MM.1S (cell line): Measurements from ENCODE around the gene TEX44.
A peak's percentile ranks its signal among the peaks of the same experiment; 100 is the strongest.

Experiments used
- DNase-seq: peaks from one replicate; pipeline ENCODE4 v3.0.0-alpha.2; 2015
- H2AFZ ChIP-seq: fragments of 300-600 bp; sonication (generic); 2 replicates; pipeline ENCODE4 v1.6.0; 2016; ENCODE audit warnings: antibody characterized with exemption, low read length
- H3F3A ChIP-seq: fragments of 300-600 bp; sonication (generic); 2 replicates; pipeline ENCODE4 v1.6.1; 2016; ENCODE audit warnings: mild to moderate bottlenecking, antibody characterized with exemption, low read length, moderate library complexity, mixed read lengths; ENCODE audit not compliant: insufficient read depth
- H3K27ac ChIP-seq: fragments of 300-600 bp; sonication (generic); 2 replicates; pipeline ENCODE4 v1.5.1; 2016; ENCODE audit warnings: mild to moderate bottlenecking, low read length
- H3K27me3 ChIP-seq: fragments of 300-600 bp; sonication (generic); replicated peaks from 2 replicates; pipeline ENCODE4 v1.6.0; 2016; ENCODE audit warnings: low read length; ENCODE audit not compliant: insufficient read depth
- H3K36me3 ChIP-seq: fragments of 300-600 bp; sonication (generic); replicated peaks from 2 replicates; pipeline ENCODE4 v1.6.1; 2016; ENCODE audit warnings: mild to moderate bottlenecking, low read length, mixed read lengths; ENCODE audit not compliant: insufficient read depth
- H3K4me1 ChIP-seq: fragments of 300-600 bp; sonication (generic); 2 replicates; pipeline ENCODE4 v1.6.1; 2016; ENCODE audit warnings: low read length, mixed read lengths
- H3K4me2 ChIP-seq: fragments of 300-600 bp; sonication (generic); 2 replicates; pipeline ENCODE4 v1.6.0; 2016; ENCODE audit warnings: low read depth, low read length
- H3K4me3 ChIP-seq: fragments of 300-600 bp; sonication (generic); 2 replicates; pipeline ENCODE4 v1.5.1; 2016; ENCODE audit warnings: low read length, mixed read lengths
- H3K79me2 ChIP-seq: fragments of 300-600 bp; sonication (generic); 2 replicates; pipeline ENCODE4 v1.6.1; 2016; ENCODE audit warnings: mixed run types, low read length, mixed read lengths
- H3K9ac ChIP-seq: fragments of 300-600 bp; sonication (generic); 2 replicates; pipeline ENCODE4 v1.6.1; 2016; ENCODE audit warnings: low read length, mixed read lengths
- H3K9me2 ChIP-seq: fragments of 300-600 bp; sonication (generic); replicated peaks from 2 replicates; pipeline ENCODE4 v1.6.1; 2016; ENCODE audit warnings: mild to moderate bottlenecking, low read length, mixed read lengths; ENCODE audit not compliant: insufficient read depth
- H3K9me3 ChIP-seq: fragments of 300-600 bp; sonication (generic); replicated peaks from 2 replicates; pipeline ENCODE4 v1.6.1; 2016; ENCODE audit warnings: mild to moderate bottlenecking, low read length, mixed read lengths; ENCODE audit not compliant: insufficient read depth
- H4K20me1 ChIP-seq: fragments of 300-600 bp; sonication (generic); 2 replicates; pipeline ENCODE4 v1.6.1; 2016; ENCODE audit warnings: mild to moderate bottlenecking, low read length, moderate library complexity, mixed read lengths; ENCODE audit not compliant: insufficient read depth
- CTCF ChIP-seq: fragments of 300-600 bp; sonication (generic); IDR thresholded peaks from 2 replicates; pipeline ENCODE4 v1.5.1; 2016; ENCODE audit warnings: antibody characterized with exemption, low read length, mixed read lengths
- EZH2 ChIP-seq: fragments of 300-600 bp; sonication (generic); optimal IDR thresholded peaks from 2 replicates; pipeline ENCODE3; 2017; ENCODE audit warnings: low read depth, mild to moderate bottlenecking, antibody characterized with exemption, low read length, mixed read lengths
- EZH2phosphoT487 ChIP-seq: fragments of 300-600 bp; sonication (generic); IDR thresholded peaks from 2 replicates; pipeline ENCODE4 v1.6.1; 2018; ENCODE audit warnings: antibody characterized with exemption, low read length

TEX44 gene

GRCh38 chr2:231640641-231641111, 48.0 kb downstream of the TEX44 start:
- Histone ChIP-seq H3K4me3 (no peak overlapping the region), H3K36me3 (no peaks in the 10 kb centered on the region), H3K9me3 (no peaks in the 10 kb centered on the region), H3K79me2 (no peaks in the 10 kb centered on the region), H3K4me1 (peaks cover 6% of the 10 kb centered on the region), H3K27ac (no peak overlapping the region), H3K27me3 (no peaks in the 10 kb centered on the region), H4K20me1 (no peaks in the 10 kb centered on the region), H3K9me2 (no peaks in the 10 kb centered on the region), H3K9ac (no peak overlapping the region), H3F3A (0 out of 2 replicates have a peak, but pooled peaks cover 6% of the 10 kb centered on the region), H2AFZ (no peak overlapping the region), H3K4me2 (no peak overlapping the region)
- TF ChIP-seq CTCF (no peak), EZH2phosphoT487 (no peak), EZH2 (no peak)
- DNase-seq = no peak

- H3K79me2 ChIP-seq = no peaks in the 10 kb centered on the region
- no peaks in the 10 kb centered on the region for H4K20me1 ChIP-seq
- peak overlapping the region; percentile 39 for H3K4me3 ChIP-seq
- no peak overlapping the region; the same call in 1 of the 2 replicates for H3K27ac ChIP-seq
- H2AFZ ChIP-seq = peak overlapping the region; percentile 66
- peak; percentile 24 for DNase-seq
- peak overlapping the region; percentile 80 for H3K4me2 ChIP-seq
- H3K4me1 ChIP-seq = peaks cover 6% of the 10 kb centered on the region
- H3K36me3 ChIP-seq = no peaks in the 10 kb centered on the region
- H3K9me3 ChIP-seq = no peaks in the 10 kb centered on the region
- no peaks in the 10 kb centered on the region for H3K9me2 ChIP-seq
- TF ChIP-seq EZH2 (no peak), EZH2phosphoT487 (no peak), CTCF (no peak)
- peak overlapping the region; percentile 19; the same call in 1 of the 2 replicates for H3K9ac ChIP-seq
- H3K27me3 ChIP-seq = no peaks in the 10 kb centered on the region
- H3F3A ChIP-seq = 0 out of 2 replicates have a peak, but pooled peaks cover 6% of the 10 kb centered on the region
Observed at GRCh38 chr2:231642631-231643494, 50.2 kb downstream of the TEX44 start.

GRCh38 chr2:231643495-231643888, 50.8 kb downstream of the TEX44 start:
- no peak for DNase-seq
- Histone ChIP-seq H3K36me3 (no peaks in the 10 kb centered on the region), H2AFZ (no peak overlapping the region), H3K9me2 (no peaks in the 10 kb centered on the region), H3K9me3 (no peaks in the 10 kb centered on the region), H4K20me1 (no peaks in the 10 kb centered on the region), H3K4me1 (peaks cover 6% of the 10 kb centered on the region), H3K9ac (no peak overlapping the region), H3K27ac (no peak overlapping the region), H3K27me3 (no peaks in the 10 kb centered on the region), H3K79me2 (no peaks in the 10 kb centered on the region), H3K4me2 (no peak overlapping the region), H3K4me3 (no peak overlapping the region), H3F3A (0 out of 2 replicates have a peak, but pooled peaks cover 6% of the 10 kb centered on the region)
- no peak for TF ChIP-seq EZH2phosphoT487
- TF ChIP-seq CTCF = no peak
- no peak for TF ChIP-seq EZH2
